ENCODE data around the gene UCN.
"Not testable (repeated sequence)": the region's sequence is repeated elsewhere in the genome, so short reads cannot be mapped to it uniquely, and the experiment has no call there.

UCN gene

GRCh38 chr2:27303093-27304025, 4.9 kb downstream of the UCN start:
- Histone ChIP-seq H3K9ac (ENCODE audit: low read length) (peak overlapping the region; percentile 25; the same call in 1 of the 2 replicates), H3K27me3 (replicated peaks; ENCODE audit: insufficient read depth, low read length) (no peaks in the 10 kb centered on the region), H4K20me1 (ENCODE audit: insufficient read depth, low read length) (no peaks in the 10 kb centered on the region), H3K4me3 (ENCODE audit: low read length) (peak overlapping the region; percentile 53), H3K4me2 (ENCODE audit: low read depth, low read length) (peak overlapping the region; percentile 44), H3K27ac (ENCODE audit: low read length) (no peak overlapping the region), H2AFZ (ENCODE audit: low read length) (peak overlapping the region; percentile 75), H3F3A (ENCODE audit: insufficient read depth, low read length) (no peaks in the 10 kb centered on the region), H3K79me2 (ENCODE audit: low read length) (no peaks in the 10 kb centered on the region), H3K4me1 (ENCODE audit: low read length) (no peaks in the 10 kb centered on the region), H3K36me3 (replicated peaks; ENCODE audit: insufficient read depth, low read length) (no peaks in the 10 kb centered on the region), H3K9me2 (replicated peaks; ENCODE audit: insufficient read depth, low read length) (no peaks in the 10 kb centered on the region), H3K9me3 (replicated peaks; ENCODE audit: insufficient read depth, low read length) (no peaks in the 10 kb centered on the region)
- TF ChIP-seq EZH2 (optimal IDR thresholded peaks at IDR 0.05; ENCODE audit: low read depth, low read length) (no peak), CTCF (IDR thresholded peaks at IDR 0.05; ENCODE audit: low read length) (peak; percentile 69)
- DNase-seq, result peak; percentile 82

GRCh38 chr2:27300606-27301005, 7.6 kb downstream of the UCN start:
- H3K27ac ChIP-seq (ENCODE audit: low read length); H3K4me1 ChIP-seq (ENCODE audit: low read length): not testable (repeated sequence)

DNA sequence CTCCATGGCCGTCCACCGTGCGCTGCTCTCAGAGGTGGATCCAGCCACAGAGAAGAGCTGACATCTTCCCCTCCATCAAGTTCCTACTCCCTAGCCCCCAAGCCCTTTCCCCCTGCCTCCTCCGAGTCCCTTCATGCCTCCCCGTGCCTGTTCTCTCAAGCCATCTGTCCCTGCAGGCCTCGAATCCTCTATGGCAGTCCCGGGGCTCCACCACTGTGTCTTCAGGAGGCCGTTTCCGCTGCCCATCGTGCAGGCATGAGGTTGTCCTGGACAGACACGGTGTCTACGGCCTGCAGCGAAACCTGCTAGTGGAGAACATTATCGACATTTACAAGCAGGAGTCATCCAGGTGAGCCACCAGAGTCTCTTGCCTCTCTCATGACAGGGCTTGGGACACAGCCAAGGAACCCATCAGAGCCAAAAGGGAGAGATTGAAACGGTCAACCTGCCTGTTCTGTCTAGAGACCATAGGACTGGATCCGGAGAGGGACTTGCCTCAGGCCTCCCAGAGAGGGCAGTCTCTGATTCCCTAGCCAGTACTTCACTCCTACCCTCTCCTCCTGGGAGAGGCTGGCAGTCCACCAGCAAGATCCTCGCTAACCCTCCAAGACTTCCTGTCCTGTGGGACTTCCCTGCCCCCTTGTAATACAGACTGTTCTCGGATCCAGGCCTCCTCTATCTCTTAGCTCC, 9.7 kb downstream of the UCN start:
- no peak overlapping the region for H3K4me3 ChIP-seq (ENCODE audit: low read length)
- no peaks in the 10 kb centered on the region for H3K79me2 ChIP-seq (ENCODE audit: low read length)
- no peak for TF ChIP-seq EZH2phosphoT487 (IDR thresholded peaks at IDR 0.05; ENCODE audit: low read length)
- no peaks in the 10 kb centered on the region for H3K36me3 ChIP-seq (replicated peaks; ENCODE audit: insufficient read depth, low read length)
- H2AFZ ChIP-seq (ENCODE audit: low read length), result no peak overlapping the region
- H3K4me1 ChIP-seq (ENCODE audit: low read length), result no peaks in the 10 kb centered on the region
- no peak overlapping the region for H3K4me2 ChIP-seq (ENCODE audit: low read depth, low read length)
- no peaks in the 10 kb centered on the region for H3K27me3 ChIP-seq (replicated peaks; ENCODE audit: insufficient read depth, low read length)
- no peak overlapping the region for H3K27ac ChIP-seq (ENCODE audit: low read length)
- H3K9ac ChIP-seq (ENCODE audit: low read length), result no peak overlapping the region
- no peaks in the 10 kb centered on the region for H3F3A ChIP-seq (ENCODE audit: insufficient read depth, low read length)
- DNase-seq, result no peak
- H3K9me2 ChIP-seq (replicated peaks; ENCODE audit: insufficient read depth, low read length), result no peaks in the 10 kb centered on the region
- no peaks in the 10 kb centered on the region for H3K9me3 ChIP-seq (replicated peaks; ENCODE audit: insufficient read depth, low read length)
- H4K20me1 ChIP-seq (ENCODE audit: insufficient read depth, low read length), result no peaks in the 10 kb centered on the region

More at GRCh38 chr2:27300606-27301005, 7.6 kb downstream of the UCN start:
- not testable (repeated sequence) for H3F3A ChIP-seq (ENCODE audit: insufficient read depth, low read length); H3K9me2 ChIP-seq (replicated peaks; ENCODE audit: insufficient read depth, low read length); H3K27me3 ChIP-seq (replicated peaks; ENCODE audit: insufficient read depth, low read length); H3K9ac ChIP-seq (ENCODE audit: low read length); H3K36me3 ChIP-seq (replicated peaks; ENCODE audit: insufficient read depth, low read length); H3K9me3 ChIP-seq (replicated peaks; ENCODE audit: insufficient read depth, low read length); H4K20me1 ChIP-seq (ENCODE audit: insufficient read depth, low read length); H3K4me2 ChIP-seq (ENCODE audit: low read depth, low read length); H2AFZ ChIP-seq (ENCODE audit: low read length); H3K4me3 ChIP-seq (ENCODE audit: low read length); H3K79me2 ChIP-seq (ENCODE audit: low read length); DNase-seq

- no peaks in the 10 kb centered on the region for H3F3A ChIP-seq (ENCODE audit: insufficient read depth, low read length)
- H3K9me2 ChIP-seq (replicated peaks; ENCODE audit: insufficient read depth, low read length), result no peaks in the 10 kb centered on the region
- no peaks in the 10 kb centered on the region for H3K79me2 ChIP-seq (ENCODE audit: low read length)
- H3K4me2 ChIP-seq (ENCODE audit: low read depth, low read length), result no peak overlapping the region
- H2AFZ ChIP-seq (ENCODE audit: low read length), result no peak overlapping the region
- no peaks in the 10 kb centered on the region for H3K27me3 ChIP-seq (replicated peaks; ENCODE audit: insufficient read depth, low read length)
- no peak overlapping the region for H3K27ac ChIP-seq (ENCODE audit: low read length)
- H3K9me3 ChIP-seq (replicated peaks; ENCODE audit: insufficient read depth, low read length), result no peaks in the 10 kb centered on the region
- no peaks in the 10 kb centered on the region for H3K4me1 ChIP-seq (ENCODE audit: low read length)
- no peak overlapping the region for H3K9ac ChIP-seq (ENCODE audit: low read length)
- no peak overlapping the region for H3K4me3 ChIP-seq (ENCODE audit: low read length)
- no peak for TF ChIP-seq EZH2 (optimal IDR thresholded peaks at IDR 0.05; ENCODE audit: low read depth, low read length)
- no peak for TF ChIP-seq EZH2phosphoT487 (IDR thresholded peaks at IDR 0.05; ENCODE audit: low read length)
- TF ChIP-seq CTCF (IDR thresholded peaks at IDR 0.05; ENCODE audit: low read length), result no peak
- H4K20me1 ChIP-seq (ENCODE audit: insufficient read depth, low read length), result no peaks in the 10 kb centered on the region
- no peaks in the 10 kb centered on the region for H3K36me3 ChIP-seq (replicated peaks; ENCODE audit: insufficient read depth, low read length)
- DNase-seq, result no peak
These were observed 11.1 kb downstream of the UCN start for GRCh38 chr2:27297195-27297594.

Measured in MM.1S (cell line).